NCI-H1417 treated with DMSO at 0.1 percent for 48 hours (cell line): ENCODE results near the gene CFAP65.
A peak's percentile ranks its signal among the peaks of the same experiment; 100 is the strongest.

Source experiments
- DNase-seq: peaks from one replicate; lab custom pipeline; 2025; lab: John Stamatoyannopoulos, UW

CFAP65 gene

DNA sequence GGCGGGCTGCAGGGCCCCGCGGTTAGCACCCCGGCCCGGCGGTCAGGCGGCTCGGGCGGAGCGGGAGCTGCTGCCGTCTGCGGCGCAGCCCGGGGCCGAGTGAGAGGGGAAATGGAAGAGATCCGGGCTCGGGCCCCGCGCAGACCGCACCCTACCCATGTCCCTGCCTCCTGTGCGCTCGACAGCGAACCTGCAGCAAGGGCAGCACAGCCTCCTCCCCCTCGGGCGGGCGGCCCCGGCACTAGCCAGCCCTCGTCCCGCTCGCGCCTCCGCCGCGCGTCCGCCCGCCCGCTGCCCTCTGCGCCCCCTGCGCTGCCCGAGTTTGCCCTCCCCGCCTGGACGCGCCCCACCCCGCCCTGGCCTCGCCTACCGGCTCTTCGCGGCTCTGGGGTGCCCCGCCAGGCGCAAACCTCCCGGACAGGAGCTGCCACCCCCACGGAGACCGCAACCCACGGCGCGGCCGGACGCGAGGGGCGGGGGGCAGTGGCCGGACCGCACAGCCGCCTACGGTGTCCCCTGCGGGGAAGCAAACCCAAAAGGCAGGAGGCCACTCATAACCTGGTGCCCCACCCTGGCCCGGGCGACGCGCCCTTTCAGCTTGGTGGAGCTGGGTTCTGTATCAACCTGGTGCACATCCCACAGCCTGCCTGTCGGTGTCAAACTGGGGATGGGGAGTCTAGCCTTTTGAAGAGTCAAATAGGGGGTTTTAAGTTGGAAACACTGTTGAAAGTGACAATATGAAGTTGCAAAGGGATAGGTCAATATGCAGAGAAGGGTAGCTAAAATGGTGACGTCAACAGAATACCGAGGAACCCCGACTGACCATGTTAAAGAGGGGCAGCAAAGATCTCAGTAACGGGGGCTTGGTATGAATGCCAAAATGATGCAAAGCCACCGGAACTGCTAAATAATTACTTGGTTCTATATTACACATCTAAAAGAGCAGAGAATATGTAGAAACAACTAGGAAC lies 19.8 kb upstream of the CFAP65 start, which contains the start of gene IHH:
Gene IHH, minus strand, starts transcription at position 101 of the 971 bp plus-strand sequence. CDS start 454 bp downstream, outside the sequence.
- no peak for DNase-seq

DNA sequence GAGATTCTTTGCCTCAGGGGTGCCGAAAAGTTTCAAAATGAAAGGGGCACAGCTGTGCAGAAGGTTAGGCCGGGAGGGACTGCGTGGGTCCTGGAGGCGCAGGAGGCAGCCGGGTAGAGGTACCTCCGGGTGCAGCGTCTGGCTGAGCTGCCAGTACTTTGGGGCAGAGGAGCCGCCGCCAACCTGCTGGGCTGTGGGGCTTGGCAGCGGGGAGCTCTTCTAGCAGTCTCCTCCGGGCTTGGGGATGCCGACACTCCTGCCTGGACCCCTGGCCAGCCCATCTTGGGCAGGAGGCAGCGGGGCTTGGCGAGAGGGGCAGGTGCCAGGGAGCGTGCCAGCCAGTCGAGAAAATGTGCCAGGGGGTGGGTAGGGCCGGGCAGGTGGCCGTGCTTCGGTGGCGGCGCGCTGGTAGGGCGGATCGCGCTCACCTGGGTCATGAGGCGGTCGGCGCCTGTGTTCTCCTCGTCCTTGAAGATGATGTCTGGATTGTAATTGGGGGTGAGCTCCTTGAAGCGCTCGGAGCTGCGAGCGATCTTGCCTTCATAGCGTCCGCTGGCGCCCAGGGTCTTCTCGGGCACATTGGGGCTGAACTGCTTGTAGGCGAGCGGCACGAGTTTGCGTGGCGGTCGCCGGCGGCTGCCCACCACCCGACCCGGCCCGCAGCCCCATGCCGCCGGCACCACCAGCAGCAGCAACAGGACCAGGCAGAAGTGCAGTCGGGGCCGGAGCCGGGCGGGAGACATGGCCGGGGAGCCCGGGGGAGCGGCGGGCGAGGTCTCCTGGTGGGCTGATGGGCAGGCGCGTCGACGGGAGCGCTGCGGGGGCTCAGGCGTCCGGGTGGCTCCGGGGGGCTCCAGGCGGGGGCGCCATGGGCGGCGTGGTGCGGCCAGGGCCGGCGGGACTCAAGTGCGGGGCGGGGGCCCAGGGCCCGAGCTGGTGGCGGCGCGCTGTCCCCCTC lies 18.7 kb upstream of the CFAP65 start:
- DNase-seq = no peak

- no peak for DNase-seq
Observed at GRCh38 chr2:219059375-219059724, 18.0 kb upstream of the CFAP65 start.

GRCh38 chr2:219058541-219059374 lies 17.4 kb upstream of the CFAP65 start:
- no peak for DNase-seq

DNA sequence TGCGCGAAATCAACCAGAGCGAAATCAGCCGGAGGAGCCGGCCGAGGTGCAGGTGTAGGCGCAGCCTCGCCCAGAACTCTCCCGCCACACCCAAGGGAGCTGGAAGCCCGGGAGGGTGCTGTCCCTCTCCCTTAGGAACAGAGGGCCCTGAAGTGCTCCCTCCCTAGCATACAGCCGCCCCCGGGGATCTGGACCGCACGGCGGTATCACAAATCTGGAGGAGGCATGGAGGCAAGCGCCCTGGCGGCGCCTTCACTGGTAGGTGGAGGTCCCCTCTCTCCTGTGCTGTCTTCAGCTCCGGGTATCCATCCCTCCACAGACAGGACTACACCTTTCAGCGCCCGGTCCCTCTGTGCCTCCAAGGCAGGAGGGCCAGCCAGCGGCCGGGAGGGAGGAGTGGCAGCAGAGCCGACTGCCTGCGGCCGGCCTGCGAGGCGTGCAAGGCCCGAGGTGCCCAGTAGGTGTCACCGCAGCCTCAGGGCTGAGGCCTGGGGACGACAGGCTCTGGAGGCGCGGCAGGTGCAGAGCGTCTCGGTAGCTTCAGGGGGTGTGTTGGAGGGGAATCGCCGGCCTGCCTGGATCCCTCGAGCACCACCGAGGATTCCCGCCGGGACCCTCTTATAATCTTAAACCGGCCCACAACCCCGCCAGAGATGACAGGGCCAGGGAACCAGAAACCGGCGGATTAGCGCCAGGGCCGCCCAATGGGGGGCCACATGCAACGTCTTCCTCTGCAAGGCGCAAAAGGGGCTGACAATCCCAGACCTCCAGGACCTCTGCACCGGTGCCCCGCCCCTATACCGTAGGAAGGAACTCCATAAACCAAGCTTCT lies 16.6 kb upstream of the CFAP65 start:
- DNase-seq = peak; percentile 37

GRCh38 chr2:219056896-219057708 lies 15.8 kb upstream of the CFAP65 start:
- no peak for DNase-seq

- DNase-seq = no peak
Observed at GRCh38 chr2:219056176-219056895, 15.0 kb upstream of the CFAP65 start.

DNA sequence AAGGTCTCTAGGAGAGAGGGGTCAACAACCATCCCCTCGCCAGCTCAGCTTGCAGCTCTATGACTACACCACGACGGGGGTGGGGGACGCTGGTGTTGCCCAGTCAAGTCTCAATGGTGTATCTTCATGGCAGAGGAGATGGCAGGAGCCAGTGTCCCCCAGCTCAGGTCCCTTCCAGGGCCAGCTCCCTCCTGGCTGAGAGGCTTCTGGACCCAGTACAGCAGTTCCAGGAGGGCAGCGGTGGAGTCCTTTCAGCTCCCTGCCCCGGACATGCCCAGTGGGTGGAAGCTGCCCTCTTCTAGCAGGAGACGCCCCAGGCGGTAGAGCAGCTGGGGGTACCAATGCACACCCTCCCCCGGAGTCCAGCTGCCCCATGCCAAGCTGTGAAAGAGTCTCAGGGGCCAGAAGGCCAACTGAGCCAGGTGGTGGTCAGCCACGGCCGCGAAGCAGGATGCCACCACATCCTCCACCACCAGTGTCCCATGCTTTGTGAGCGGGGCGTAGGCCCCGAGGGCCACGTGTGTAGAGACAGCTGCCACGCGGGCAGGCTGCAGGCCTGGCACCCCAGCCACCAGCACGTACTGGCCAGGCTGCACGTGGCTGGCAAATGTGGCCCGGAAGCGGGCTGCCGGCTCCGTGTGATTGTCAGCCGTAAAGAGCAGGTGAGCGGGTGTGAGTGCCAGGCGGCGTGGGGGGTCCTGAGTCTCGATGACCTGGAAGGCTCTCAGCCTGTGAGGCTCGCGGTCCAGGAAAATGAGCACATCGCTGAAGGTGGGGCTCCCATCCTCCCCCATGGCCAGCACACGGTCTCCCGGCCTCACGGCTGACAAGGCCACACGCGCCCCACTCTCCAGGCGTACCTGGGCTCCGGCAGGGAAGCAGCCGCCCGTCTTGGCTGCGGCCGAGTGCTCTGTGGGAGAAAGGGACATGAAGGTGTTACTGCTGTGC lies 13.9 kb upstream of the CFAP65 start:
- DNase-seq = no peak

- DNase-seq = no peak
Observed at GRCh38 chr2:219049282-219049681, 8.0 kb upstream of the CFAP65 start.

DNA sequence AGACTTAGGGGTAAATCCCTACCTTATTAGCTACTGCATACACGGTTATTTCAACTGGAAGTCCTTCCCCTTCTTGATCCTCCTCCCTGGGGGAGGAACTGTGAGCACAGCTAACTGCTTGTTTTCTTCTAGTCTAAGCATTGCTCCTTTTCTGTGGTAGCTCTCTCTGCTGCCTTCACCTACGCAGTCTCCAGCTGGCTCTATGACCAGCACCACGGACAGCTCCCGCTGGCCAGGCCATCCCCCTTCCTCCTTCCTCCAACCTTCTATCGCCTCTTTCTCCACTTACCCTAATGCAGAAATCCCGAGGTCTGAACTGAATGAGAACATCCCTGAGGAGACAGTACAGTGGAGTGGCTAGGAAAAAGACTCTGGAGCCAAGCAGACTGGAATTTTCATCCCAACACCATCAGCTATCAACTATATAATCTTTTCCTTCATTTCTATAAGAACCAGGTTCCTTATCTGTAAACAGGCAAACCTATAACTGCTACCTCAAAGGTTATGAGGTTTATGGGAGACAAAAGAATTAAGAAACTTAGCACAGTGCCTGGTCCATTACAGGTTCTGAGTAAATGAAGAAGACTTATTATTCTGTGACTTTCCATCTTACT lies 4.7 kb upstream of the CFAP65 start:
- no peak for DNase-seq

DNA sequence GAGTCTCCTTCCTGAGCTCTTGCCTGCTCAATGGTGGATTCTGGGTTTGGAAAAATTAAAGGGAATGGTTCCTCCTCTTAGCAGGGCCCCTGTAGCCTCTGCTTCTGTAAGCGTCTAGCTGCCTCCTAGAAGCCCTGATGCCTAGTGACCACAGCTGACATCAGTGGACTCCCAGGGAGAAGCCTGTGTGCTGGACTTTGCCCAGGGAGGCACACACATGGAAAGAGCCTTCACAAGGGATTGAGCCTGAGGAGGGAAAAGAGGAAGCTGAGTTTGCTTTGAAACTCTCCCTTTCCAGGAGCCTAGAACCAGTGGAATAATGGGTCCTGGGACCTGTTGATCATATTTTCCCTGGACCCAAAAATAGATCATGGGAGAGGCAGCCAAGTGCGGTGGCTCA lies 1.4 kb upstream of the CFAP65 start:
- no peak for DNase-seq

DNA sequence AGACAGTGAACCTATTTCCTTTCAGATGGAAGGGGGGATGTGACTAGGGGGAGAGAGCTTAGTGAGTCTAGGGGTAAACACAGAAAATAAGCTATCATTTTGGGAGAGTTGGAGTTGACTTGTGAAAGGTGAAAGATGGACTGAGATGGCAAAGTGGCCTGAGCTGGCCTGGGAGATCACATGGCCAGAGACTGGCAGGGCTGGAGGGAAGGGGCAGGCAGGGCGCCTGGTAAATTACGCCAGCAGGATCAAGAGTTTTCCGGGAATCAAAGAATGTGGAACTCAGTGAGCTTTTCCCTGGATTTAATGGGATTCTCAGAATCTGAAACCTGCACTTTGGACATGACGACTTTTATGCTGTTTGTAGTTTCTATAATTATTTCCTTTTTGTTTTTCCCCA lies 841 bp upstream of the CFAP65 start:
- no peak for DNase-seq

DNA sequence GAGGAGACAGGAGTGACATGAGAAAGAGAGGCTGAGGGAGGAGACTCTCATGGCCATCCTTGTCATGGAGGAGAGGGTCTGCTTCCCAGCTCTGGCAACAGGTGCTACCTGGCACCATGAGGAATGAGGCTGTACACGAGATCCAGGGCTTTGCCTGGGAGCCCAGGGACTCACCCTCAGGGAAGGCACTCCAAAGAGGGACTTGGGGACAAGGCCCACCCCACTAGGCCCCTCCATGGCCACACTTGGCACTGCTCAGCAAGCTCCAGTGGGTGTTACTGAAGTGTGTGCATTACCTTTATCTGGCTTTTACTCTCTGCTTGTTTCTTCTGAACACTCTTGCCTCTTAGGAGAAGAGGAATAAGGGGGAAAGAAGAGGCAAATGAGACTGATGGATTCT lies 2.7 kb downstream of the CFAP65 start:
- DNase-seq = no peak

GRCh38 chr2:219037783-219038499 lies 3.4 kb downstream of the CFAP65 start:
- no peak for DNase-seq

- no peak for DNase-seq
Observed at GRCh38 chr2:219035942-219036341, 5.4 kb downstream of the CFAP65 start.

DNA sequence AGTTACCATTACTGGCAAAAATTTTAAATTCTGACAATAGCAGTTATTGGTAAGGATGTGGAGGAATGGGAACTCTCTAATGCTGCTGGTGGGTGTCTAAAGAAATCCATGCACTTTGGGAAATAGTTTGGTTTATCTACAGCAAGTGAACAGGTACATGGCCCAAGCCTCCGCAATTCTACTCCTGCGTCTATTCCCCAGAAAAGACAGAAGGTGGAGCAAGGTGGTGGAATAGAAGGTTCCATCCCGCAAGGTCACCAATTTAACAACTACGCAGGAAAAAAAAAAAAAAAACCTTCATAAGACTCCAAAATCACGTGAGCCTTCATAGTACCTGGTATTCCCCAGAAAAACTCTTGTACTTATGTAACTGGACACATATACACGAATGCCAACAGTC lies 6.5 kb downstream of the CFAP65 start:
- no peak for DNase-seq
